Measurements from ENCODE around the gene TEX14. TPM values are rescaled to one million over a fixed set of nuclear protein-coding genes. Genes with fewer than 3 reads are reported as not detected.

TEX14 gene
- total RNA-seq, 1 experiment from 2014 or later, result 0.31 TPM

- Histone ChIP-seq H4K8ac (replicated peaks; ENCODE audit: insufficient read length, low read depth, low read length) (no peak overlapping the region), H2AFZ (ENCODE audit: low read length) (no peak overlapping the region), H3K4ac (ENCODE audit: low read depth, low read length) (no peak overlapping the region), H3K4me2 (ENCODE audit: insufficient read depth, insufficient read length, low read length) (no peak overlapping the region), H4K20me1 (ENCODE audit: control insufficient read depth, insufficient read depth, insufficient read length) (no peaks in the 10 kb centered on the region), H3K14ac (ENCODE audit: insufficient read depth, low read length) (no peak overlapping the region), H3K23me2 (ENCODE audit: insufficient read length, low read depth, low read length, poor library complexity, severe bottlenecking) (no peaks in the 10 kb centered on the region), H3K9ac (ENCODE audit: extremely low read depth, insufficient read length, low read length) (no peak overlapping the region), H4K5ac (ENCODE audit: insufficient read length, low read depth, low read length) (no peak overlapping the region), H2AK5ac (ENCODE audit: insufficient read length, low read length) (no peak overlapping the region), H3K79me1 (ENCODE audit: insufficient read depth, low read depth, low read length, poor library complexity, severe bottlenecking) (no peaks in the 10 kb centered on the region), H2BK12ac (ENCODE audit: insufficient read length, low read depth, low read length) (no peak overlapping the region), H3K4me1 (ENCODE audit: insufficient read depth, low read length) (no peaks in the 10 kb centered on the region), H2BK15ac (ENCODE audit: low read depth, low read length) (no peak overlapping the region), H2BK5ac (ENCODE audit: insufficient read length, low read length) (no peak overlapping the region), H3K27me3 (ENCODE audit: insufficient read depth, low read length) (no peaks in the 10 kb centered on the region), H3K9me3 (ENCODE audit: control insufficient read depth, low read depth, low read length) (no peaks in the 10 kb centered on the region), H3T11ph (ENCODE audit: low read length) (no peak overlapping the region), H2BK20ac (ENCODE audit: low read depth, low read length, poor library complexity, severe bottlenecking) (no peak overlapping the region), H2BK120ac (ENCODE audit: low read depth, low read length, poor library complexity, severe bottlenecking) (no peak overlapping the region), H3K27ac (ENCODE audit: insufficient read length, low read depth, low read length) (no peak overlapping the region), H4K91ac (ENCODE audit: insufficient read length, low read depth, low read length) (no peak overlapping the region), H3K79me2 (ENCODE audit: insufficient read depth, low read length) (no peaks in the 10 kb centered on the region), H3K56ac (ENCODE audit: insufficient read length, low read depth, low read length) (no peak overlapping the region), H3K23ac (ENCODE audit: insufficient read length, low read depth, low read length) (no peak overlapping the region), H3K18ac (ENCODE audit: insufficient read length, low read depth, low read length) (no peak overlapping the region)
- WGBS (ENCODE audit: extremely low coverage, insufficient read length, low lambda C conversion rate), result no CpG with 5 or more reads among the region's 2 CpGs
- peaks cover 12 to 16% of the 10 kb centered on the region in 2 experiments for H3K4me1 Mint-ChIP-seq
- 0 out of 2 replicates have a peak, but pooled peaks cover 5% of the 10 kb centered on the region for H3K27me3 Mint-ChIP-seq (ENCODE audit: low read depth)
- H3K9me3 Mint-ChIP-seq, result no peaks in the 10 kb centered on the region
- peak overlapping the region in 1 of 2 experiments; percentile 67; a peak in 1 of 5 replicates for H3K4me3 Mint-ChIP-seq
- no peak for TF ChIP-seq CTCF (conservative IDR thresholded peaks at IDR 0.05)
- no peak overlapping the region for H3K27ac Mint-ChIP-seq
- no peak for DNase-seq
- 0 out of 7 replicates have a peak, but pooled peaks cover 0 to 4% (median 0%) of the 10 kb centered on the region in 3 experiments for H3K36me3 Mint-ChIP-seq (ENCODE audit: insufficient read depth in 1 of 3, low read depth in 3 of 3)
Observed at GRCh38 chr17:58693751-58694150, 1.9 kb upstream of the TEX14 start.
